ENCODE data around the gene EPHB3.

The EPHB3 gene

GRCh38 chr3:184601576-184602371 is 40.2 kb downstream of the EPHB3 start:
- peak overlapping the region in 5 of 11 experiments; percentile 50 to 83 (median 70); a peak in 10 of 22 replicates for H3K4me2 ChIP-seq
- peaks cover 0 to 27% (median 0%) of the 10 kb centered on the region in 11 experiments; a peak in 6 of 22 replicates for H4K20me1 ChIP-seq
- TF ChIP-seq Cebpa-rat (IDR thresholded peaks at IDR 0.05): no peak
- no peak overlapping the region for H3K9ac ChIP-seq
- no peaks in the 10 kb centered on the region for H3K9me3 ChIP-seq (replicated peaks in 1 of 11)
- peak overlapping the region in 3 of 10 experiments; percentile 32 to 47 (median 43); a peak in 5 of 20 replicates for H3K4me3 ChIP-seq
- H3K36me3 ChIP-seq: no peaks in the 10 kb centered on the region
- peaks cover 11 to 55% (median 32%) of the 10 kb centered on the region in 10 experiments for H3K4me1 ChIP-seq
- H3K27me3 ChIP-seq: peaks cover 70 to 85% (median 78%) of the 10 kb centered on the region in 11 experiments
- no peak overlapping the region for H3K27ac ChIP-seq

DNA sequence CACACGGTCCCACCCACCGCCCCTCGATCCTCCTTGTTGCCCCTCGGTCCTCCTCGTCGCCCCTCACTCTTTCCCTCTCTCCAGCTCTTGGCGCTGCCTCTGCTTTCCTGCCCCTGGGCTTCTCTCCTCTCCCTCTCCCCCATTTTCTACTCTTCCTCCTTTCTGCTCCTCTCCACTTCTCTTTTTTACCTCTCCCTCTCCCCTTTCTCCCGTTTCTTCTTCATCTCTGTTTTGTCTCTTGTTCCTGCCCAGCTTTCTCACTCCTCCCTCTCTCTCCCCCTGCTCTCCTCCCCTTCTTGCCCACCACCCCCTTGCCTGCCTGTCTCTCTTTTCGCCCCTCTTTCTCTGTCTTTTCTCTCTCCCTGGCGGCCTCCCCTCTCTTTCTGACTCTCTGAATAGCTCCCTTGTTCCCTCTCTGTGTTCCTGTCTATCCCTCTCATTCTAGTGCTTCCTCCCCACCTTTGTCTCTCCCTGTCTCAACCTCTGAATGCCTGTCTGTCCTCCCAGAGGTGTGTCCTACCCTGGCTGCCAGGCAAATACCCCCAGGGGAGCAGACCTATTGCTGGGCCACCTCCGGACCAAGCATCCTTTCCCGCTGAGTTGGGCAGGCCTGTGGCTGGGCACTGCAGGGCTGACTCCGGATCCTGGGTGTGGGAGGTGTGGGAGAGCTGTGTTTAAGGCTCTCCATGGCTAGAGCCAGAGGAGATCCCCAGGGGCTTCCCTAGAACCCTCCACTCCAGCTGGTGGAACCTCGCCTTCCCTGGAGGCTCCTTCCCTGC is 41.0 kb downstream of the EPHB3 start:
- TF ChIP-seq Cebpa-rat (IDR thresholded peaks at IDR 0.05): no peak
- Histone ChIP-seq H3K9me3 (replicated peaks in 1 of 11) (no peaks in the 10 kb centered on the region), H3K4me3 (peak overlapping the region in 3 of 10 experiments; percentile 32 to 47 (median 43); a peak in 6 of 20 replicates), H3K9ac (no peak overlapping the region), H3K27ac (no peak overlapping the region), H4K20me1 (peaks cover 0 to 27% (median 0%) of the 10 kb centered on the region in 11 experiments; a peak in 6 of 22 replicates), H3K27me3 (peaks cover 70 to 93% (median 83%) of the 10 kb centered on the region in 11 experiments), H3K36me3 (no peaks in the 10 kb centered on the region), H3K4me1 (peaks cover 11 to 63% (median 39%) of the 10 kb centered on the region in 10 experiments), H3K4me2 (peak overlapping the region in 5 of 11 experiments; percentile 50 to 83 (median 70); a peak in 10 of 22 replicates)

DNA sequence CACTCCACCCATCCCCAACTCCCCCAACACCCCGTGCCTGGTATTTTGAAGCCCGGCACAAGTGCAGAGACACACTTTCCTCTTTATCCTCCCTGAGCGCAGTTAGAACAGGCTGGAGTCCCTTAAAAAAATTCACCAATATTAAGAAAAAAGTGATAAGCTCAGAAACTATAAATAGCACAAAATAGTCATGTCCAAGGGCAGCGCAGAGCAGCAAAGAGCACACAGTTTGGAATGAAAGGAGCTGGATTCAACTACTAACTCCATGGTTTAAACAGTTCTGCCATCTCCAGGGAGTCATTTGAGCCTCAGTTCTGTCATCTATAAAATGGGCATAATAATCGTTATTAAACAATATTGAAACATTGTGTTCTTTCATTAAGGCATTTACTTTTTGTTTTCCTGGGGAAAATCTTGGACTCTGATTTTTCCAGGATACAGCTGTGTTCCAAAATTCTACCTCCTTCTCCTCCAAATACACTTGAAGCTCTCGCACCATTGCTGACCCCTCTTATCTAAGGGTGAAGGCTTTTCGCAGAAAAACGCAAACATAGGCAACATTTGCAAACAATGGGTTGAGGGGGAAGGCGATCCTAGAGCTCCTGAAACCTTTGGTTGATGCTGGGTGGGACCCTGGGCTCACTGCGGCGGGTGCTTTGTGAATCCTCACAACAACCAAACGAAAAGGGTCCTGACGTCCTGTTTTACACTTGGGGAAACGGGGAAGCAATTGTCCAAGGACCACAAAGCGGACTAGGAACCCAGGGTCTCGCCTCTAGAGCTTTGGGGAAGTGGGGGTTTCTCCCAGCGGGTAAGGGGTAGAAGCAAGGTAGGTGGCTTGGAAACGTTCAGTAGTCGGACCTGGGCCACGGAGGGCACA is 41.8 kb downstream of the EPHB3 start:
- H3K36me3 ChIP-seq: no peaks in the 10 kb centered on the region
- peak overlapping the region in 1 of 11 experiments; percentile 39; a peak in 1 of 22 replicates for H3K27ac ChIP-seq
- peaks cover 70 to 93% (median 83%) of the 10 kb centered on the region in 11 experiments for H3K27me3 ChIP-seq
- H4K20me1 ChIP-seq: peaks cover 0 to 27% (median 0%) of the 10 kb centered on the region in 11 experiments; a peak in 6 of 22 replicates
- no peaks in the 10 kb centered on the region for H3K9me3 ChIP-seq (replicated peaks in 1 of 11)
- H3K9ac ChIP-seq: peak overlapping the region in 6 of 11 experiments; percentile 5 to 54 (median 44); a peak in 6 of 22 replicates
- H3K4me2 ChIP-seq: peak overlapping the region; percentile 58 to 94 (median 79)
- peak overlapping the region; percentile 25 to 61 (median 43); a peak in 19 of 20 replicates for H3K4me3 ChIP-seq
- no peak for TF ChIP-seq Cebpa-rat (IDR thresholded peaks at IDR 0.05)
- H3K4me1 ChIP-seq: peaks cover 11 to 71% (median 48%) of the 10 kb centered on the region in 10 experiments

- Histone ChIP-seq H4K20me1 (peaks cover 0 to 27% (median 0%) of the 10 kb centered on the region in 11 experiments; a peak in 6 of 22 replicates), H3K9me3 (replicated peaks in 1 of 11) (no peaks in the 10 kb centered on the region), H3K4me1 (peaks cover 11 to 79% (median 55%) of the 10 kb centered on the region in 10 experiments), H3K4me2 (peak overlapping the region; percentile 58 to 94 (median 79)), H3K4me3 (peak overlapping the region; percentile 25 to 61 (median 43); a peak in 19 of 20 replicates), H3K27me3 (peaks cover 70 to 86% (median 80%) of the 10 kb centered on the region in 11 experiments), H3K9ac (peak overlapping the region in 7 of 11 experiments; percentile 5 to 54 (median 41); a peak in 7 of 22 replicates), H3K27ac (peak overlapping the region in 3 of 11 experiments; percentile 13 to 39 (median 37); a peak in 2 of 22 replicates), H3K36me3 (no peaks in the 10 kb centered on the region)
- TF ChIP-seq Cebpa-rat (IDR thresholded peaks at IDR 0.05): no peak
Measured at GRCh38 chr3:184604039-184604601, 42.5 kb downstream of the EPHB3 start.

DNA sequence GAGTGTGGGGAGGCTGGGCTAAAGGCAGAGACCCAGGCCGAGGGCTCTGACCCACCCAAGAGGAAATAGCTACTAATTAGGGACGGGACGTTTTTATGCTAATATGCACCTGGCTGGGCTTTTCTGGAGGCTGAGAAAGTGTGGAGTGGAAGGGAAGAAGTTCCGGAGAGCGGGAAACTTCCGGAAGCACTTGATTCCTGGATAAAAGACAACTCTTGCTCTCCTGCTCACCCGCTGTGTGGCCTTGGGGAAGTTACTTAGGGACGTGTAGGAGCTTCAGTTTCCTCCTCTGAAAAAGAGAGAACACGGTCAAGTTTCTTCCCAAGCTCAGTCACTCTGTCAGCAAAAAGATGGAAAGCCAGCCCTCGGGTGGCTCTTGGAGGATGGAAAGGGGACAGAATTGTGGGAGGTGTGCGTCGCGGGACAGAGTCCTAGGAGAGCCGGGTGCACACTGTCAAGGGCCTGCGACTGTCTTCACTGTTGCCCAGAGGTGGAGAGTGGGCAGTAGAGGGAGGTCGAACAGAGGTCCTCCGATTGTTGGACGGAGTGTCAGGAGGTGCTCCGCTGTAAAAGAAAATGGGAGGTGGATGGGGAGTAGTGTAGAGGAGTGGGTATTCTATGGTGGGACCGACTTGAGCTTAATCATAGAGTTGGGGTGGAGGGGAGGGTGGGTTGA is 43.2 kb downstream of the EPHB3 start:
- Histone ChIP-seq H3K27ac (no peak overlapping the region), H4K20me1 (peaks cover 0 to 27% (median 0%) of the 10 kb centered on the region in 11 experiments; a peak in 6 of 22 replicates), H3K4me2 (peak overlapping the region; percentile 58 to 94 (median 79)), H3K4me1 (peaks cover 11 to 85% (median 61%) of the 10 kb centered on the region in 10 experiments), H3K27me3 (peaks cover 63 to 79% (median 74%) of the 10 kb centered on the region in 11 experiments), H3K4me3 (peak overlapping the region in 7 of 10 experiments; percentile 41 to 61 (median 43); a peak in 5 of 20 replicates), H3K9ac (peak overlapping the region in 1 of 11 experiments; percentile 49; a peak in 1 of 22 replicates), H3K9me3 (replicated peaks in 1 of 11) (no peaks in the 10 kb centered on the region), H3K36me3 (no peaks in the 10 kb centered on the region)
- no peak for TF ChIP-seq Cebpa-rat (IDR thresholded peaks at IDR 0.05)

DNA sequence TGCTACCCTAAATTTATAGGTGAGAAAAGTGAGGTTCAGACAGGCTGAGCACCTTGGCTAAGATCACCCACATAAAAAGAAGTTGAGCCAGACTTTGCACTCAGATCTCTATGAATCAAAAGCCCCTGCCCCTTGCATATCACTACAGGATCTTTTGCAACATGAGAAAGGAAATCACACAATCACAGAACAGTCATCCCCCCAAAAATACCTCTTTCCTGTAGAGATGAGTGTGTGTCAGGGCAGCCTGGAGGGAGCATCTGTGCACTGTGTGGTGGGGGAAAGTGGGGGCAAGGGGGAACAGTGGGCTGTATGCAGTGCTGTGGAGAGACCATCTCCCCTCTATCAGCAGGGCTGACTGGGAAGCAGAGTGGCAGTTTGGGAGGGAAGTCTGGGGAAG is 46.6 kb downstream of the EPHB3 start:
- peak overlapping the region in 9 of 11 experiments; percentile 28 to 73 (median 65); a peak in 17 of 22 replicates for H3K27ac ChIP-seq
- H3K9me3 ChIP-seq (replicated peaks in 1 of 11): no peaks in the 10 kb centered on the region
- H3K4me3 ChIP-seq: 0 out of 20 replicates have a peak overlapping the region, but pooled peaks of 1 of the 10 experiments have one; percentile 39
- peaks cover 0 to 10% (median 0%) of the 10 kb centered on the region in 11 experiments; a peak in 6 of 22 replicates for H4K20me1 ChIP-seq
- H3K9ac ChIP-seq: peak overlapping the region in 7 of 11 experiments; percentile 18 to 61 (median 38); a peak in 10 of 22 replicates
- H3K36me3 ChIP-seq: no peaks in the 10 kb centered on the region
- peak overlapping the region; percentile 10 to 91 (median 73); a peak in 21 of 22 replicates for H3K4me2 ChIP-seq
- H3K27me3 ChIP-seq: peaks cover 29 to 45% (median 39%) of the 10 kb centered on the region in 11 experiments
- TF ChIP-seq Cebpa-rat (IDR thresholded peaks at IDR 0.05): peak in 6 of 11 experiments; percentile 38 to 79 (median 56); a peak in 9 of 22 replicates
- H3K4me1 ChIP-seq: peaks cover 11 to 82% (median 62%) of the 10 kb centered on the region in 10 experiments

Data from BLaER1 treated with 17β-estradiol and CSF1 and Interleukin-3, amounts not matched to agents 10 nM and 100 nM (cell line).